EH (cell line): ENCODE results near the gene ARHGEF18.
"Not testable (repeated sequence)": the region's sequence is repeated elsewhere in the genome, so short reads cannot be mapped to it uniquely, and the experiment has no call there.

ENCODE experiments used
- DNase-seq: peaks from one replicate; pipeline ENCODE4 v3.0.0-alpha.2; 2015; ENCODE audit warnings: low read depth

ARHGEF18 gene

GRCh38 chr19:7346997-7347396 is 1.7 kb upstream of the ARHGEF18 start:
- DNase-seq: not testable (repeated sequence)

DNA sequence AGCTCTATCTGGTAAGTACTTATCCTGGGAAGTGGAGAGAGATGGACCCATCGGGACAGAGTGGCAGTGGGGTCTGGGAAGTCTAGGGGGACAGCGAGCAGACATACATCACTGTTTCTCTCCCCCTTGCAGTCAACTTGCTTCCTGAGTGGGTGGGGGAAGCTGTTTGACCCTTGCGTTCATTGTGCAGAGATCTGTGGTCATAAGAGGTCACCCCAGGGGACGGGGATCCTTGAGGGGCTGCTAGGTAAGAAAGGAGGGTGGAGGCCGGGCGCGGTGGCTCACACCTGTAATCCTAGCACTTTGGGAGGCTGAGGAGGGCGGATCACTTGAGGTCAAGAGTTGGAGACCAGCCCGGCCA is 474 bp downstream of the ARHGEF18 start:
- no peak for DNase-seq

DNA sequence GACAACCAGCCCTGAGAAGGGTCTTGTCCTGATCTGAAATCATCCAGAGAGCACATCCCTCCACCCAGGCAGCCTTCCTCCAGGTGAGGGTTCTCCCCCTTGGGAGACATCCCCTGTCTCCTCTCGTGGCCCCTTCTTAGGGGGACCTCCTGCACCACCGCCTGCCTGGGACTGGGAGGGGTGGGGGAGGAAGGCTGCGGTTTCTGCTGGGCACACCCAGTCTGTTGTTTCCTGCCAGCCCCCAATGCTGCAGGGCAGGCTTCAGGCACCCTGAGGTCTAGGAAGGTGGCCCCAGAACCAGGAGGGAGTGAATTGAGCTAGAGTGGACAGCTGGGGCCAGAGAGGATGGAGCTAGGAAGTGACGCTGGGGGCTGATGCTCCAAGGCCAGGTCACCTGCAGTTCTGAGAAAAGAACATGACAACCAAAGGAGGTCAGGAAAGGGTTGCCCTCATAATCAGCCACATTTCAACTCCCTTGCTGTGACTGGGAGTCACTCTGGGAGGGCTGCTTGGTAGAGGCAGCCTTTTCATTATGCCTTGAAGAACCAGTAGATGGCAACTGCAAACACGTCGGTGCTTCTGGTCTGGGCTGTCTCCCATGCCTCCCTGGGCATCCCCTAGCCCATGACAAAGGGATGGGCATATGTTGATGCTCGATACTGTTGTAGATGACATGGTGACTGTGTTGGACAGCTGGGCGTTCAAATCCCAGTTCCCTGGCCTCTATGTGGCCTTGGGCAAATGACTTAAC is 1.4 kb downstream of the ARHGEF18 start:
- no peak for DNase-seq

DNA sequence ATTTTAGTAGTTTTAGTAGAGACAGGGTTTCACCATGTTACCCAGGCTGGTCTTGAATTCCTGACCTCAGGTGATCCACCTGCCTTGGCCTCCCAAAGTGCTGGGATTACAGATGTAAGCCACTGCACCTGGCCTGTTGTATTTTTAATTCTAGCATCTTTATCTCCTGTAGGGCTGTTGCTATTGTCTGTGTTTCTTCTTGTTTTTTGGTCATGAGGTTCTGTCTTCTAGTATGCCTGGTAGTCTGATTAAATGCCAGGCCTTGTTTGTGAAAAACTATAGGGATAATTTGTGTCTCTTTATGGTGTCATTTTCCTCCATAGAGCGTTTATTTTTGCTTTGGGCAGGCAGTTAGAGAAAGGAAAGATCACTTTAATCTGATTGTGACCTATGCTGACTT is 3.1 kb downstream of the ARHGEF18 start:
- no peak for DNase-seq

GRCh38 chr19:7355151-7355820 is 6.5 kb downstream of the ARHGEF18 start:
- DNase-seq: peak; percentile 60

- DNase-seq: no peak
Observed at GRCh38 chr19:7355871-7356270, 7.1 kb downstream of the ARHGEF18 start.

DNA sequence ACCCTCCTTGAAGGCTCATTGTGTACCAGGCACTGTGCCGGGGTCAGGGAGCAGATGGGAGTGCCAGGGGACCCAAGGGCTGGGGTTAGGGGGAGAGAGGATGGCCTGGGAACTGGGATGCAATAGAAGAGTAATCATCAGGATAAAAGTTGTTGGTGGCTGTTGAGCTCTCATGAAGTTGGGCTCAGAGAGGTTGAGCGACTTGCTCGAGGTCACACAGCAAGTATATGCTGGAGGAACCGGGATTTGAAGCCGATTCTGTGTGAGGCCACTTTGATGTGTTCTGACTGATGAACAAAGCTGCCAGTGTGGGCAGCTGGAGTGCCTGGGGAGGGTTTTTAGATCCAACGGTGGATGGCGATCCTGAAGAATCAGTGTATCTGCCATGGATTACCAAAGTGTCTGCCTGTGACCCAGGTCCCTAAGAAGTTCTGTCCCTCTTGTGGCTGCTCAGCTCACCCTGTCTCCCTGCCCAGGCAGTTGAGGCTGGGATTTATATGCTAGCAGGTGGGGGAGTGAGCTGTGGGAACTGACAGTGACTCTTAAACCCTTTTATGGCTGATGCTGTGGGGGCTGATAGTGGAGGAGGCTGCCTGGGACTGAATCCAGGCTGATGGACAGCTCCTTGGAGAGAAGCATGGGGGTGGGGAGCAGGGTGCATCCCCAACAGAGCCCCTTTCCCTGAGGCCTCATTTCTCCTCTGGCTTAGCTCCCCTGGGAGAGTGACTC is 8.3 kb downstream of the ARHGEF18 start:
- DNase-seq: no peak

DNA sequence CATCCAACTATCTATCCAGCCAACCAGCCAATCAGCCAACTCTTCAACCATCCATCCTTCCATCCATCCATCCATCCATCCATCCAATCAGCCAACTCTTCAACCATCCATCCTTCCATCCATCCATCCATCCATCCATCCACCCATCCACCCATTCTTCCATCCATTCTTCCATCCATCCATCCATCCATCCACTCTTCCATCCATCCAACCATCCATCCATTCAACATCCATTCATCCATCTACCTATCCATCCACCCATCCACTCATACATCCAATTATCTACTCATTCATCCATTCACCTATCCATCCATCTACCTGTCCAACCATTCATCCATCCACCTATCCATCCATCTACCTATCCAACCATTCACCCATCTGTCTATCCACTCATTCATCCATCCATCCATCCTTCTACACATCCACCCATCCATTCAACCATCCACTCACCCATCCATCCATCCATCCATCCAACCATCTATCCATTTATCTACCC is 9.4 kb downstream of the ARHGEF18 start:
- DNase-seq: no peak

- no peak for DNase-seq
Observed at GRCh38 chr19:7360393-7360984, 11.8 kb downstream of the ARHGEF18 start.

GRCh38 chr19:7363225-7363624 is 14.5 kb downstream of the ARHGEF18 start:
- DNase-seq: no peak

GRCh38 chr19:7366701-7367420 is 18.1 kb downstream of the ARHGEF18 start:
- peak; percentile 59 for DNase-seq

DNA sequence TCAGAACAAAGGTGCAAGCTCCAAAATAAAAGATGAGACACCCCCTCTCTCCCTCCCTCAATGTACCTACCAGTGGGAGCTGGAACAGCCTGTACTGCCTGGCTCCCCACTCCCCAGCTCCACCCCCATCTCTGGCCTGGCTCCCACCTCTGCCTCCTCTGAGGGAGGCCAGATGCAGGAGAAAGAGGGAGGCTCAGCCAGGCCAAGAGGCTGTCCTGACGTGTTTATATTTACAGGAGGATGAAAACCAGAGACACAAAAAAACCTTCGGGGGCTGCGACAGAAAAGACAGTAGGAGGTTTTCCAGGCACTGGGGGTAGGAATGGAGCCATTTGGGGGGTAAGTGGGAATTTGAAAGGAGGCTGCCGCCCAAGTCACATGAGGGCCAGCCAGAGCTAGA is 19.7 kb downstream of the ARHGEF18 start:
- no peak for DNase-seq

- DNase-seq: peak; percentile 80
Observed at GRCh38 chr19:7368866-7369265, 20.1 kb downstream of the ARHGEF18 start.

GRCh38 chr19:7370546-7370945 is 21.8 kb downstream of the ARHGEF18 start:
- no peak for DNase-seq

DNA sequence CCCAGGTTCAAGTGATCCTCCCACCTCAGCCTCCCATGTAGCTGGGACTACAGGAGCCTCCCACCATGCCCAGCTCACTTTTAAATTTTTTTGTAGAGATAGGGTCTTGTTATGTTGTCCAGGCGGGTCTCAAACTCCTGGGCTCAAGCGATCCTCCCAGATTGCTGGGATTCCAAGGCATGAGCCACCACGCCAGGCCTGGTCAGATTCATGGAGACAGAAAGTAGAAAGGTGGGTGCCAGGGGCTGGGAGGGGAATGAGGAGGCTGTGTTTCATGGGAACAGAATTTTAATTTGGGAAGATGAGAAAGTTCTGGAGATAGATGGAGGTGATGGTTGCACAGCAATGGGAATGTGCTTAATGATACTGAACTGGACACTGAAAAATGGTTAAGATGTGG is 22.3 kb downstream of the ARHGEF18 start:
- DNase-seq: no peak

- no peak for DNase-seq
Observed at GRCh38 chr19:7372810-7373209, 24.1 kb downstream of the ARHGEF18 start.

- peak; percentile 29 for DNase-seq
Observed at GRCh38 chr19:7373862-7374261, 25.1 kb downstream of the ARHGEF18 start.

GRCh38 chr19:7376151-7376852 is 27.6 kb downstream of the ARHGEF18 start:
- DNase-seq: no peak

DNA sequence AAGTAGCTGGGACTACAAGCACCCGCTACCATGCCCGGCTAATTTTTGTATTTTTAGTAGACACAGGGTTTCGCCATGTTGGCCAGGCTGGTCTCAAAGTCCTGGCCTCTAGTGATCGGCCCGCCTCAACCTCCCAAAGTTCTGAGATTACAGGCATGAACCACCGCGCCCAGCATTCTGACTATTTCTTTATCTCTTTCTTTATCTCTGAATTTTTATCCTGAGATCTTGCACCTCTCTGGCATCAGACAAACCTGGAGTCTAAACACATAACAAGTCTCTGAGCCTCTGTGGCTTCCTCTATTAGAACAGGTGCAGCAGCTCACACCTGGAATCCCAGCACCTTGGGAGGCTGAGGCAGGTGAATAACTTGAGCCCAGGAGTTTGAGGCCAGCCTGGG is 28.5 kb downstream of the ARHGEF18 start:
- DNase-seq: no peak

DNA sequence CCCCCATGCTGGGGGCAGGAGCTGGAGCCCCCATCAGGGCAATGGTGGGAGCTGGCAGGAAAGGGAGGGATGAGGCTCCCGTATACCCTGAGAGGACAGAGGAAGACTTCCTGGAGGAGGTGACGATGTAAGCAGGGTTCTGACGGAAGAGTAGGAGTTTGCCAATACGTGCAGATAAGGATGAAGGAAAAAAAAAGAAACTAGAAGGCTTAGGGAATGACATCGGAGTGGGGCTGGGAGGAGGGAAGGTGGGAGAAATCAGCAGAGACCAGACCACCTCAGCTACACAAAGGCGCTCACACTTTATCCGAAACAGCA is 32.3 kb downstream of the ARHGEF18 start:
- DNase-seq: no peak

DNA sequence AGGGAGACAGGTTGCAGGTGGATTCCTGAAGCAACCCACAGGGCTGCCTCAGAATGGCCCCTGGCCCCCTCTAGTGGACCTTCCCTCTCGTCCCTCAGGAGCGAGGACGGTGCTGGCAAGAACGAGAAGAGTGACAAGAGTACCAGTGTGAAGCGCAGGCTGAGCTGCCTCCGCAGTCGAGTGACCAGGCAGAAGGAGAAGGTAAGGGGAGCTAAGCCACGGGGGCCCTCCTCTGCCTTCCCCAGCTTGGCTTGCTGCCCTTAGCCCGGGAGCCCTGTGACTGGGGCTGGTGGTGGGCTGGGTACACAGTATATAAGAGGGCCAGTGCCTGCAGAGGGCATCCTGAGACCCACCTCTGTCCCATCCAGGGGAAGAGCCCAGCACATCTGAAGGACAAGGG is 34.0 kb downstream of the ARHGEF18 start:
- DNase-seq: no peak
